HEK293 (cell line): Measurements from ENCODE around the gene SPATA24.

Source experiments
- CTCF ChIP-seq: fragments of 450-650 bp; formaldehyde crosslinking; IDR thresholded peaks from 2 replicates; pipeline ENCODE4 v1.5.1; 2016; ENCODE audit warnings: missing biosample characterization, missing genetic modification characterization
- PATZ1 ChIP-seq: fragments of 450-650 bp; formaldehyde crosslinking; IDR thresholded peaks from 2 replicates; pipeline ENCODE4 v1.5.1; 2016; ENCODE audit warnings: missing biosample characterization, missing genetic modification characterization
- REST ChIP-seq: fragments of 450-650 bp; formaldehyde crosslinking; IDR thresholded peaks from 2 replicates; pipeline ENCODE4 v1.5.1; 2016; ENCODE audit warnings: missing biosample characterization, missing genetic modification characterization
- ZNF510 ChIP-seq: fragments of 450-650 bp; formaldehyde crosslinking; IDR thresholded peaks from 2 replicates; pipeline ENCODE4 v1.5.1; 2018; ENCODE audit warnings: mild to moderate bottlenecking, missing genetic modification characterization, missing biosample characterization; ENCODE audit not compliant: insufficient replicate concordance

- TF ChIP-seq PATZ1 (tag by site-specific recombination) = no peak
- TF ChIP-seq CTCF (tag by site-specific recombination) = no peak
- no peak for TF ChIP-seq REST (tag by site-specific recombination)
- TF ChIP-seq ZNF510 (tag by site-specific recombination) = no peak
Observed at GRCh38 chr5:139395844-139396640, 7.8 kb downstream of the SPATA24 start.
